ENCODE measurements around the gene TSPAN6. TPM values are rescaled to one million over a fixed set of nuclear protein-coding genes. Genes with fewer than 3 reads are reported as not detected.

Gene TSPAN6
- total RNA-seq, 2 experiments from 2014 or later: 0.36 to 0.43 TPM

GRCh38 chrX:100606753-100607152 is 29.9 kb downstream of the TSPAN6 start:
- TF ChIP-seq, protein P1, sequence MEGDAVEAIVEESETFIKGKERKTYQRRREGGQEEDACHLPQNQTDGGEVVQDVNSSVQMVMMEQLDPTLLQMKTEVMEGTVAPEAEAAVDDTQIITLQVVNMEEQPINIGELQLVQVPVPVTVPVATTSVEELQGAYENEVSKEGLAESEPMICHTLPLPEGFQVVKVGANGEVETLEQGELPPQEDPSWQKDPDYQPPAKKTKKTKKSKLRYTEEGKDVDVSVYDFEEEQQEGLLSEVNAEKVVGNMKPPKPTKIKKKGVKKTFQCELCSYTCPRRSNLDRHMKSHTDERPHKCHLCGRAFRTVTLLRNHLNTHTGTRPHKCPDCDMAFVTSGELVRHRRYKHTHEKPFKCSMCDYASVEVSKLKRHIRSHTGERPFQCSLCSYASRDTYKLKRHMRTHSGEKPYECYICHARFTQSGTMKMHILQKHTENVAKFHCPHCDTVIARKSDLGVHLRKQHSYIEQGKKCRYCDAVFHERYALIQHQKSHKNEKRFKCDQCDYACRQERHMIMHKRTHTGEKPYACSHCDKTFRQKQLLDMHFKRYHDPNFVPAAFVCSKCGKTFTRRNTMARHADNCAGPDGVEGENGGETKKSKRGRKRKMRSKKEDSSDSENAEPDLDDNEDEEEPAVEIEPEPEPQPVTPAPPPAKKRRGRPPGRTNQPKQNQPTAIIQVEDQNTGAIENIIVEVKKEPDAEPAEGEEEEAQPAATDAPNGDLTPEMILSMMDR (IDR thresholded peaks at IDR 0.05): no peak
- Mint-ChIP-seq H3K4me3 (no peak overlapping the region), H3K27me3 (peaks cover 3% of the 10 kb centered on the region), H3K9me3 (no peaks in the 10 kb centered on the region), H3K36me3 (ENCODE audit: low read depth) (no peaks in the 10 kb centered on the region), H3K4me1 (ENCODE audit: low read depth) (peaks cover 3% of the 10 kb centered on the region), H3K27ac (no peak overlapping the region)
- intact Hi-C loops (cut with micrococcal nuclease): no loop called here
- POLR2A ChIA-PET: no interaction called here
- DNase-seq (no peak), ATAC-seq (no peak)
- CTCF ChIA-PET: no interaction called here

DNA sequence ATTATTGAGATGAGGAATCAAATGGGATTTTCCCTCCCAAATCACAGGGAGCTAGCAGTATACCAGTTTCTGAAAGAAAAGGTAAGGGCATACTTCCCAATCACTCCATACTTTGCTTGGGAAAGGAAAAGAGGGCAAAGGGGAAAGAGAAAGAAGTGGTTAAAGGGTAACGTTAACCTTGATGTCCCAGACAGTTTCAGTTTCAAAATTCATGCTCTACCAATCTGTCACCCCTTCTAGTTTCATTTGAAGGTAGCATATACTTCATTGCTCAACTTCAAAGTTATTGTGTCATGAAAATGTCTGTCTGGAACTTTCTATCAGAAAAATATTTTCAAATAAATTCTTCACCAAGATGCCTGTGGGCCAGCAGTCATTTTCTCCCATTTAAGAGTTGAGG is 35.8 kb downstream of the TSPAN6 start:
- no peak for ATAC-seq
- no peak overlapping the region for H3K4me3 Mint-ChIP-seq
- CTCF ChIA-PET: no interaction called here
- no peaks in the 10 kb centered on the region for H3K4me1 Mint-ChIP-seq (ENCODE audit: low read depth)
- H3K27ac Mint-ChIP-seq: no peak overlapping the region
- intact Hi-C loops (cut with micrococcal nuclease): no loop called here
- TF ChIP-seq, protein P1 (IDR thresholded peaks at IDR 0.05): no peak
- no peak for DNase-seq
- POLR2A ChIA-PET: no interaction called here
- H3K9me3 Mint-ChIP-seq: no peaks in the 10 kb centered on the region
- no peaks in the 10 kb centered on the region for H3K36me3 Mint-ChIP-seq (ENCODE audit: low read depth)
- H3K27me3 Mint-ChIP-seq: peaks cover 1% of the 10 kb centered on the region

- TF ChIP-seq, protein P1 (IDR thresholded peaks at IDR 0.05): no peak
- intact Hi-C loops (cut with micrococcal nuclease): no loop called here
- DNase-seq: no peak
- CTCF ChIA-PET: no interaction called here
- POLR2A ChIA-PET: no interaction called here
- Mint-ChIP-seq H3K36me3 (ENCODE audit: low read depth) (no peaks in the 10 kb centered on the region), H3K27me3 (peaks cover 1% of the 10 kb centered on the region), H3K9me3 (no peaks in the 10 kb centered on the region), H3K4me1 (ENCODE audit: low read depth) (no peaks in the 10 kb centered on the region), H3K27ac (no peak overlapping the region), H3K4me3 (no peak overlapping the region)
- ATAC-seq: no peak
Observed at GRCh38 chrX:100600340-100600739, 36.3 kb downstream of the TSPAN6 start.

- Mint-ChIP-seq H3K4me3 (no peak overlapping the region), H3K27me3 (no peaks in the 10 kb centered on the region), H3K4me1 (ENCODE audit: low read depth) (no peaks in the 10 kb centered on the region), H3K9me3 (no peaks in the 10 kb centered on the region), H3K36me3 (ENCODE audit: low read depth) (no peaks in the 10 kb centered on the region), H3K27ac (no peak overlapping the region)
- CTCF ChIA-PET: no interaction called here
- no peak for ATAC-seq
- POLR2A ChIA-PET: no interaction called here
- intact Hi-C loops (cut with micrococcal nuclease): no loop called here
- no peak for DNase-seq
- TF ChIP-seq, protein P1 (IDR thresholded peaks at IDR 0.05): no peak
Observed at GRCh38 chrX:100599456-100599855, 37.1 kb downstream of the TSPAN6 start.

- DNase-seq (no peak), ATAC-seq (no peak)
- Mint-ChIP-seq H3K27ac (no peak overlapping the region), H3K4me1 (ENCODE audit: low read depth) (no peaks in the 10 kb centered on the region), H3K27me3 (no peaks in the 10 kb centered on the region), H3K4me3 (no peak overlapping the region), H3K36me3 (ENCODE audit: low read depth) (no peaks in the 10 kb centered on the region), H3K9me3 (no peaks in the 10 kb centered on the region)
- CTCF ChIA-PET: no interaction called here
- POLR2A ChIA-PET: no interaction called here
- TF ChIP-seq, protein P1 (IDR thresholded peaks at IDR 0.05): no peak
- intact Hi-C loops (cut with micrococcal nuclease): no loop called here
Observed at GRCh38 chrX:100596601-100597000, 40.0 kb downstream of the TSPAN6 start.
